SK-N-DZ (cell line): Measurements from ENCODE around the gene KCNN1.

Experiments used
- DNase-seq: peaks from one replicate; pipeline ENCODE4 v3.0.0-alpha.2; 2015; ENCODE audit warnings: low spot score

Gene KCNN1

GRCh38 chr19:17947815-17948513, 18.9 kb upstream of the KCNN1 start:
- peak; percentile 94 for DNase-seq

- DNase-seq, result peak; percentile 47
These were observed 18.4 kb upstream of the KCNN1 start for GRCh38 chr19:17948514-17948900.

- DNase-seq, result peak; percentile 42
These were observed 17.7 kb upstream of the KCNN1 start for GRCh38 chr19:17948931-17949930.

GRCh38 chr19:17949956-17950309, 17.0 kb upstream of the KCNN1 start:
- DNase-seq, result no peak

- DNase-seq, result peak; percentile 81
These were observed 16.4 kb upstream of the KCNN1 start for GRCh38 chr19:17950310-17951156.

- peak; percentile 46 for DNase-seq
These were observed 15.5 kb upstream of the KCNN1 start for GRCh38 chr19:17951157-17951989.

GRCh38 chr19:17951990-17952976, 14.6 kb upstream of the KCNN1 start:
- peak; percentile 55 for DNase-seq

GRCh38 chr19:17953316-17953801, 13.5 kb upstream of the KCNN1 start:
- no peak for DNase-seq

GRCh38 chr19:17953869-17954268, 13.0 kb upstream of the KCNN1 start:
- DNase-seq, result no peak

GRCh38 chr19:17954401-17954800, 12.5 kb upstream of the KCNN1 start:
- DNase-seq, result no peak

GRCh38 chr19:17957149-17957849, 9.6 kb upstream of the KCNN1 start:
- DNase-seq, result no peak

GRCh38 chr19:17957885-17958284, 9.0 kb upstream of the KCNN1 start:
- no peak for DNase-seq

- DNase-seq, result no peak
These were observed 2.8 kb upstream of the KCNN1 start for GRCh38 chr19:17963936-17964691.

- DNase-seq, result no peak
These were observed 1.4 kb upstream of the KCNN1 start for GRCh38 chr19:17965370-17966128.

- DNase-seq, result no peak
These were observed 801 bp upstream of the KCNN1 start for GRCh38 chr19:17966129-17966483.

GRCh38 chr19:17967257-17968051, 547 bp downstream of the KCNN1 start:
- no peak for DNase-seq

- DNase-seq, result no peak
These were observed 1.5 kb downstream of the KCNN1 start for GRCh38 chr19:17968362-17968761.
